DOHH2 (cell line): Measurements from ENCODE around the gene ETV6.

ENCODE experiments used
- CTCF ChIP-seq: fragments of 200-600 bp; sonication (generic); IDR thresholded peaks from one replicate; pipeline ENCODE4 v1.5.1; 2014; ENCODE audit warnings: antibody characterized with exemption, mild to moderate bottlenecking, low read depth, low read length; ENCODE audit not compliant: poor library complexity, severe bottlenecking
- EZH2phosphoT487 ChIP-seq: fragments of 200-600 bp; sonication (generic); IDR thresholded peaks from 2 replicates; pipeline ENCODE4 v1.6.1; 2017; ENCODE audit warnings: borderline replicate concordance, mild to moderate bottlenecking, antibody characterized with exemption, low read length, moderate library complexity, mixed read lengths

GRCh38 chr12:11906286-11906935 is 256.9 kb downstream of the ETV6 start:
- TF ChIP-seq CTCF: no peak
- no peak for TF ChIP-seq EZH2phosphoT487
